GM18867 (cell line): ENCODE measurements around the gene CDKN2B-AS1.
A peak's percentile ranks its signal among the peaks of the same experiment; 100 is the strongest.

ENCODE experiments used
- ATAC-seq: cut with Tn5 transposase; IDR thresholded peaks from one replicate; pipeline ENCODE4 v1.9.1; 2021; ENCODE audit warnings: mild to moderate bottlenecking, moderate library complexity; ENCODE audit not compliant: unreplicated experiment

The CDKN2B-AS1 gene

DNA sequence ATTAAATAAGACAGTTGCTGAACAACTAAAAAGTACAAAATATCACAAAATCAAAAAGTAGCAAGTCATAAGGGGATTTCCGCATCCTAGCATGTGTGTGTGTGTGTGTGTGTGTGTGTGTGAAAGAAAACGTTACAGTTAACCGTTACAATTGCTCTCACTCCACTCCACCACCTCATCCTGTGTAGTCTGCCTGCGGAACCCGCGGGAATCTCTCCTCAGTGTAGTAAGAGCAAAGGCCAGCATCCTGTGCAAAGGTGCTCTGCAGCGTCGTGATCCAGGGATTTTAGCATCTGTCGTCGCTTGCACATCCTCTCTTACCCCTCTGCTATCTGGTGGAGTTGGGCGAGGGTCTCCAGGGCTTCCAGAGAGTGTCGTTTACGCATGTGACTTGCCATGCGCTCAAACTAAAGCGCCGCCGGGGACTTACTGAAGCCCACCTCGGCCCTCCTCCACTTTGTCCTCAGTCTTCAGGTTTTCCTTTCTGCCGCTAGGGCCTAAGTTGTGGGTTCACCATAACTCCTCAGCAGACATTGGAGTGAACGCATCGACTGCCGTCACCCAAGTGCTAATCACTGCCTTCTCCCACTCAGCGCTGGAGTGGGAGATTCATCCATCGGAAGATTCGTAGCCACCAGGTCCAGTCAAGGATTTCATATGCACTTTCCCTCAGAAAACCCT lies 10.6 kb downstream of the CDKN2B-AS1 start:
- no peak for ATAC-seq

DNA sequence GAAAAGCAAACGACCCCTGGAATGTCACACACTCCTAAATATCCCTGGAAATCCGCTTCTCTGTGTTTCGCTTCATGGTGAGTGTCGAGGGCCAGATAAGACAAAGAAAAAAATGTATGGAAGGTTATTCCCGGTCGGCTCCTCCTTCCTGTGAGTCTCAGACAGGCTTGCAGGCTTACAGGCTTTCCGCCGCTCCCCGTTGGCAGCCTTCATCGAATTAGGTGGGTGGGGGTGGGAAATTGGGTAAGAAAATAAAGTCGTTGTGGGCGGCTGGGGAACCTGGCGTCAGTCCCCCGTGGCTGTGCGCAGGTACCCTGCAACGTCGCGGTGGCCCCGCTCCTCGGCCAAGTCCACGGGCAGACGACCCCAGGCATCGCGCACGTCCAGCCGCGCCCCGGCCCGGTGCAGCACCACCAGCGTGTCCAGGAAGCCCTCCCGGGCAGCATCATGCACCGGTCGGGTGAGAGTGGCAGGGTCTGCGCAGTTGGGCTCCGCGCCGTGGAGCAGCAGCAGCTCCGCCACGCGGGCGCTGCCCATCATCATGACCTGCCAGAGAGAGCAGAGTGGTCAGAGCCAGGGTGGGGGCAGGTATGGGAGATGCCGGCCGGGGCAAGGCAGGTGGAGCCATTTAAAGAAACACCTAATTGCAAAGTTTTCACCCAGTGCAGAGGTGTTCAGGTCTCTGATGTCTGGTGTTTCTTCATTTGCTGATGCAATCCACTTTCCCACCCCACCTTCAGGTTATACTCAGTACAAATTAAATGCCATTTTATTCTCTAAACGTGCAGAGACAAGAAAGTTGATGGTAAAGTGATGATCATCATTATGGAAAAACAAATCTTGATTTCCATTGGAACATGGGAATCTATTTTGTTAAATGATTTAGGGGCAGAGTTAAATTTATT lies 11.4 kb downstream of the CDKN2B-AS1 start:
- no peak for ATAC-seq

DNA sequence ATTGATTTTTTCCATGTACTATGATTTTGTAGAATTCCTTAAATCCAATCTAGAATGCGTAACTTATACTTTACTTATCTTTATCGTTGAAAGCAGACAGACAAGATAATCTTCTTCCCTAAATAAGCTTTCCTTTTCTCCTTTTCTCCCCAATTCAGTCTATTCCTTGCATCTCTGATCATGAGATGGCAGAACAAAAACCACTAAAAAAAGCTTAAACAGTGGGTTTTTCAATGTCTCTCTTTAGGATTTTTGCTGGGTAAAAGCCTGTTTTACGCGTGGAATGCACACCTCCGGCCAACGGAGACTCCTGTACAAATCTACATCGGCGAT lies 13.8 kb downstream of the CDKN2B-AS1 start:
- ATAC-seq: no peak

DNA sequence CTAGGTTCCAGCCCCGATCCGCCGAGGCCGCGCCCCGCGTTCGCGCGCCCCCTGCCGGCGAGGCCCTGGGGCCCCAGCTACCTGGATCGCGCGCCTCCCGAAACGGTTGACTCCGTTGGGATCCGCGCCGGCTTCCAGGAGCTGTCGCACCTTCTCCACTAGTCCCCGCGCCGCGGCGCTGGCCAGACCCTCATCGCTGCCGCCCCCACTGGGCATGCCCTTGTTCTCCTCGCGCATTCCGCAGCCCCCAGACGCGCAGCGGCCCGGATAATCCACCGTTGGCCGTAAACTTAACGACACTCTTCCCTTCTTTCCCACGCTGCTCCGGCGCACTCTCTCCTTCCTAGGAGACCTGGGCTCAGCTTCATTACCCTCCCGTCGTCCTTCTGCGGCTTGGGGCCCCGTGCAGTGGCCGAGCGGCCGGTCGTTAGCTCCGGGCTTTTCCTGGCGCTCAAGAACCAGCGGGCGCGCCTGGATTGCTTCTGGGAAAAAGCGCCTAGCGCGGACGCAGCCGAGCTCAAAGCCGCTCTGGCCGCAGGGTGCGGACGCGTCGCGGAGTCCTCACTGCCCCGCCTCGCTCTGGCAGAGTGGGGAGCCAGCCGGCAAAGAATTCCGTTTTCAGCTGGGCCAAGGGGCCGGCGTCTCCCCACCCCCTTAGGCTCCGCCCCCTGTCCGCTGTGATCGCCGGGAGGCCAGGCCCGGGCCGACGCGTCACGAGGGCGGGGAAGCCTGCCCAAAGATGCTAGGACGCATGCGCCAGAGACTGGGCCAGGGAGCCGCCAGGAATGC lies 14.3 kb downstream of the CDKN2B-AS1 start, which contains the start of gene CDKN2B:
Gene CDKN2B, minus strand, starts transcription at position 589 of the 789 bp plus-strand sequence. Its CDS starts 352 bp downstream, at position 237.
- peak; percentile 95 for ATAC-seq

DNA sequence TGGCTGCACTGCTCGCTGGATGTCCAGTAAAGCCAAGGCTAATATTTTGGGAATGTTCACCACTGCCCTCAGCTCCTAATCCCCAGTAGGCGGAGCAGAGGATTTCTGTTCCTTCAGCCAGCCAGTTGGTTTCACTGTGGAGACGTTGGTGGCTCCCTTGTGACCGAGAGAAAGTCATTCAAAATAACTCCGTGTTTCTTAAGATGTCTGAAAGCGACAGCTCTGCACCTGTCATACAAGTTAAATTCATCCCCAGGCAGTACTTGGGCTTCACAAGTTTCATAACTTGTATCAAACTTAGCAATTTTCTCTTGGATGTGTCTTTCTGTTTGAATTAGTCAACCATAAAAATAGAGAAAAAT lies 14.9 kb downstream of the CDKN2B-AS1 start:
- ATAC-seq: peak; percentile 59

DNA sequence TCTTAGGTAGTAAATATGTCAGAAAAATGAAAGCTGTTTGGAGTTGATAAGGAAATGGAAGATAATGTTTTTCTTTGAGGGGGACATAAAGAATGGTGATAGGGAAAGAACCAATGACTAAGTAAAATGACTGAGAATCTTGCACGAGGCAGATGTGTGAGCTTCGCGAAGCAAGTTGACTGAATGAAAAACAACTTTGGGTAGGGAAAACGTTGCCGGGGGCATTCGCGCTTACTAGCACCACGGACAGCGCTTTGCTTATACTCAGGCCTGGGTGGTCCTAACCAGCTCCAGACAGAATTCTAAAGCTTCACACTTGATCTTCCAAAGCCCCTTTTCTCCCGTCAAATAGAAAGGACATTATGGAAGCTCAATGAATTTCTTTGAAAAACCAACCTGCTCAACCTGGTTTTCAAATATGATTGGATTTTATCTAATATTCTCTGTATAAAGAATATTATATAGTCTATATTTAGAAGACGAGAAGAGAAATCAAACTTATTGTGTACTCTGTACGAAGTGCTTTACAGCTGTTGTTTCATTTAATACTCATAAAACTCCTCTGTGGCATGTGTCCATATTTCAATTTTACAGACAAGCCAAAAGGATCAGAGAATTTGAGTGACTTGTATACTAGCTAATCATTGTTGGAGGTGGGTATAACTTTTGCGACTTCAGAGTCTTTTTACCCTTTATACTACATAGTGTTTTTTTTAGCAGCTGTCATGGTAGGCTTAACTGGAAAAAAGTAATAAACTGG lies 16.5 kb downstream of the CDKN2B-AS1 start:
- ATAC-seq: no peak

DNA sequence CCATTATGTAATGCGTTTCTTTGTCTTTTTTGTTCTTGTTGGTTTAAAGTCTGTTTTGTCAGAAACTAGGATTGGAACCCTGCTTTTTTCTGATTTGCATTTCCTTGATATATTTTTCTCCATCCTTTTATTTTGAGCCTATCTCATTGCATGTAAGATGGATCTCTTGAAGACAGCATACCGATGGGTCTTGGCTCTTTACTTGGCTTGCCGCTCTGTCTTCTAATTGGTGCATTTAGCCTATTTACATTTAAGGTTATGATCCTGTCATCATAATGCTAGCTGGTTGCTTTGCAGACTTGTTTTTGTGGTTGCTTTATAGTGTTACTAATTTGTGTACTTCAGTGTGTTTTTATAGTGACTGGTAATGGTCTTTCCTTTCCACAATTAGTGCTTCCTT lies 27.8 kb downstream of the CDKN2B-AS1 start:
- no peak for ATAC-seq

DNA sequence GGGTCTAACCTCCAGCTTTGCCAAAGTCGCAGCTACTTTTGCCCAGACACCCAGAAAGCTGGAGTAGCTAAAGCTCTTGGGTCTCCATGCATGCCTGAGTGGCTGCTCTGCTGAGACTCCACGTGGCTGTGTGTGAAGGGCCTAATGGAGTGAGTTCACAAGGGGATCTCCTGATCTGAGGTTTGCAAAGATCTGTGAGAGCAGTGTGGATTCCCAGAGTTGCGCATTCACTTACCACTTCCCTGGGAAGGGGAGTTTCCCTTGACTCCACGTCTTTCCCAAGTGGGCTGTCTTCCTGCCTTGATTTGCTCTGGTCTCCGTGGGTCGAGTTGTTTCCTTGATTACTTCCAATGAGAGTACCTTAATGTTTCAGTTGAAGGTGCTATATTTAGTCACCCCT lies 32.1 kb downstream of the CDKN2B-AS1 start:
- no peak for ATAC-seq

DNA sequence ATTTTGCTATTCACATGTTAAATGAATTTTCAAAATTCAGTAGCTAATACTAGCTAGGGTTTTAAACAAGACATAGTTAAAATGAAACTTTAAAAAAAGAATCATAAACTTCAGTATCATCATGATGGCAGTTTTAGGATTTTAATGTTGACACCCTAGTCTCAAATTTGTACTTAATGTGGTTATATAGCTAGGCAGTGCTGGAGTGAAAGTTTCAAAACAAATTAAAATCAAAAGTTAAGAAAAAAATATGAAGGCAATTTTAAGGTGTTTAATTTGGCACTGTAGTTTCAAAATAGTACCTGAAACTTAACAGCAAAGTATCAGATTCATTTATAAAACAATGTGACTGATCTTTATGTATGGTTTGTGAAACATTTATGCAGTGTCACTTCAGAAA lies 33.8 kb downstream of the CDKN2B-AS1 start:
- ATAC-seq: no peak

DNA sequence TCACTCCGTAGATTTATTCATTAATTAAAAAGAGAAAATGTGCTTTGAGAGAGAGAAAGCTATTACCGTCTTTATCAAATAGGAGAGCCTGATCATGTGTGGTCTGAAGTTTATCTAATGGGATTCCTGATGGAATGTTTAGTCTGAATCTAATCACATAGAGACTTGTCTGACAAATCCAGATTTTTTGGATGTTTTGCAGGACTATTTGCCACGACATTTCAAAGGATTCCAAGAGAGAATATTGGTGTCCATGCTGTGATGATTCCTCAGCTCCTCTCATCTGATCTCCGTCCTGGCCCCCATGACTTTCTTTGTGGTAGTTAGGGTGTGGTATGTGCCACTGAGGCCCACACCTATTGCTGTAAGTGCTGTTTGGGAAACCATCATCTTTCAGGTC lies 34.6 kb downstream of the CDKN2B-AS1 start:
- no peak for ATAC-seq

DNA sequence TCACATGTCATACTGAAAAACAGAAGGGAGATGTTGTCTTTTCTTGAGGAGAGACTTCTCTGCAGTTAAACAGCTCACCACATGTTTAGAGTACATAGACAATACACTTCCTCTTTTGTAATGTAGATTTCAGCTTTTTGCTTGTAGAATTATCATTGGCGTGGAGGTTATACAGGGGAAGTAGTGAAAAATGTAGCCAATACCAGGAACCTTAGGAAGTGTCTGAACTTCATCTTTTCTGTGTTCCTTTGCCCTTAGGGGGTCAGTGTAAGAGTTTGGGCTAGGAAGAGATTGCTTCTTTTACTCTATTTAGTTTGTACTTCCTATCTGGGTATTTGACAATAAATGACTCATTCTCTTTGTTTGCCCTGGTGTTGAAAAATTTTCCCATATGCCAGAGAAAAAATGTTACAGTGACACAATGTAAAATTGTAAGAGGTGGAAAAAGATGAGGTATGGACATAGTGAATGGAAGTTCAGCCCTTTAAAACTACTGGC lies 35.6 kb downstream of the CDKN2B-AS1 start:
- ATAC-seq: peak; percentile 81

DNA sequence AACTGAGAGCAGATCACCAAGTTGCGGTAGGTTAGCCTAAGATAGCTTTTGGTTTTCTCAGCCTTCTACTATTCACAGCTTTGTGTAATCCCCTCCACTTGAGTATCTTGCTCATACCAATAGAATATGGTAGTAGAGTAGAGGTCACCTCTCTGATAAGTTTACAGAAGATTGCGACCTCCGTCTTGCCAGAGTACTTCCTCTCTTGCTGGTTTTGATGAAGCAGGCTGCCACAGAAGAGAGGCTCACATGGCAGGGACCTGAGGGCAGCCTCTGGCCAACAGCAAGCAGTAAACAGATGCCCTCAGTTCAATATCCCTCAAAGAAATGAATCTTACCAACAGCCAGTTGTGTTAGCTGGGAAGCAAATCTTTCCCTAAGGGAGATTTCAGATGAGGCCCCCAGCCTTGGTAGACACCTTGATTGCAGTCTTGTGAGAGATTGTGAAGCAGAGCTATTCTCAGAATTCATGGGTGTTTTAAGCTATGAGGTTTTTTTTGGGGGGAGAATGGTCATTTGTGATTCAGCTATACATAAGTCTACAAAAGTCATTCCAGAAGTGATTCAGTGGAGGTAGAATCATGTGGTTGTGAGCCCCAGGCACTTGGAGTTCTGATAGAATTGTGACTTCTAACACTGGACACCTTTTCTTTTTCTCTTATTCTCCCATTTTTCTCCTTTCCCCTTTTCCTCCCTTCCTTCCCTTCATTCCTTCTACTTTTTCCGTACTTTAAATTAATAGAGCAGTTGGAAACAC lies 37.2 kb downstream of the CDKN2B-AS1 start:
- ATAC-seq: no peak

DNA sequence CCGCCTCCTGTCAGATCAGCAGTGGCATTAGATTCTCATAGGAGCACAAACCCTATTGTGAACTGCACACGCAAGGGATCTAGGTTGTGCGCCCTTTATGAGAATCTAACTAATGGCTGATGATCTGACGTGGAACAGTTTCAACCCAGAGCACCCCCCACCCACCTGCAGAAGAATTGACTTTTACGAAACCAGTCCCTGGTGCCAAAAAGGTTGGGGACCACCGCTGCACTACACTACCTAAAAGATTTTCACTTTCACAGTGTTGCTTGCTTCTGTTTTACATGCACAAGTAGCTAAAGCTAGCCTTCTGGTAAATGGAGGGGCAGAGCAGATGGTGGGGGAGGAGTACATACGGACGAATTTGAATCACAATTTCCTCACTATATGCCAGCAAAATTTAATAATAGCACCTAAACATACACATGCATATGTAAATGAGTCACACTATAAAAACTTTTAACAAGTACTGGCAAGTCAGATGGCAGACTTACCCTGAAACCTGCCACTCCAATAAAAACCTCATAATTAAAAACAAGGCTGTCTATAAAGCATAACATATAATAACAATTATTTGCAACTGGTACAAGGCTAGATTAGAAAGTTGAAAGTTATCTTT lies 38.5 kb downstream of the CDKN2B-AS1 start:
- no peak for ATAC-seq

DNA sequence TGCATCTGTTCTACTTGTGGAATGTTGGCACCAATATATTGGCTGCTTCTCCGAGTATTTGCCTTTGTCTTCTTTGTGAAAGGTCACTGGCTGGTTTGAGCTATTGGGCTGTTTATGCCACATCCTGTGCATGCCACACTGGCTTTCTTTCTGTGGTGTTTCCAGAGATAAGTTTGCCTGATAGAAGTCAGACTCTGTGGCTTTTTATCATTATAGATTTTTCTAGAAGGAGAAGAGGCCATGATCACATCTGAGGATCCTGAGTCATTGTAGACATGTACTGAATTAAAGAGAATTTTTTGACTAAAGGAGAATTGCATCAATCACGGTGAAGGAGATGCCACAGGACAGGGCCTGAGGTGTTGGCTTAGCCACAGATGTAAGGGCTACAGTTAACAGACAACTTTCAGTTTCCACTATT lies 41.0 kb downstream of the CDKN2B-AS1 start:
- no peak for ATAC-seq

DNA sequence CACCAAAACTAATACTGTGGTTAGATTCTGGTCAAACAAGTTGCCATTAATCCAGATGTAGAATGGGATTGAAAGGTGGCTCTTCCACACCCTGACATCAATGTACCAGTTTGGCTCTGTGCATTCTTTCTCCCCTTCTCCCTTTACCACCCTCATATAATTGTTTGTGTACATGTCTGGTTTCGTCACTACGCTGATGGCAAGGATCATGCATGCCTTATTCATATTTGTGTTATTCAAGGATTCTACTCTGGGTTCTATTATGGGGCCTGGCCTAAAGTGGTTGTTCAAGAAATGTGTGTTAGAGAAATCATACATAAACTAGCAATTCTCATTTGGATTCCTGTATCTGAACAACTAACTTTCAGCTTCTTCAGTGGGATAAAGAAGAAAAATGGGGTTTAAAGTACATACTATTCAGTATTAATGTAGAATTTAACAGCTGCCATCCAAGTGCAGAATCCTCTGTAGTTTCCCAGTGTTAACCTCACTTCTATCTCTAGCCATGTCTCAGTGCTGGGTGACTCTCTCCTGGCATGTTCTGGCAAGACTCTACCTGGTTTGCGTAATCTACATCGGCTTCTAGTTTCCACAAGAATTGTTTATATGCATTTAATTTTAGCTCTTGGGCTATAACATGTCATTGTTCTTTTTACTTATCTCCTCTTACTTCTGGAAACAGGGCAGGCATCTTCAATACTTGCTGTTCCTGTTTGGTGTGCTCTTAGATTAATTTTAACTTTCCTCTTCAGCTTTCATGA lies 42.5 kb downstream of the CDKN2B-AS1 start:
- no peak for ATAC-seq

DNA sequence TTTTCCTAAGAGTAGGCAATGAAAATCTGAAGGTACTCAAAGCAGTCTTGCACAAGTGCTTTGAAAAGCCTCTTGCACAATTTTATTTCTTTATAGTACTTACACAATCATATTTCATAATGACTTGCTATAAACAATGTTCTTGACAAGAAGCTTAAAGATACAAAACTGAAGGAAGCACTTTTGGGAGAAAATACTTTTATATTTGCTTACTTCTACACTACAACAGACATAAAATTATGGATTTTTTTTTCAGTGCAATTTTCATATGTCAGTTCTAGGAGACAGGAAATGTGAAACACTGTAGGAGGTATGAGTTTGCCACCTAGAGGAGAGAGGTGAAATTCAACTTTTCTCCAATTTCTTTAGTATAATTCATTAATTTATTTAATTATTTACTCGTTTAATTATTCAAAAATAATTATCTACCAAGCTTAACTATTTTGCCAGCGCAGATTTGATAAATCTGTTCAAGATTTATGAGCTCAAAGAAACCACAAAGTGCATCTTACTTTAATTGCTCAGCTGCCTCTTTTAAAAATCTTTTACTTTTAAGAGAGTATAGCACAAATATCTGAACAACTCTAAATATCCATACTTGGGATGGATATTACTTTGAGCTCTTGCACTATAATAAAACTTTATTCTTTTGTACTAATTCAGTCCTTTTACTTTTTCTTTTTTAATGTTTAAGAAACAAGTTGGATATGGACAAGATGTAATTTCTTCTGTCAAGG lies 43.5 kb downstream of the CDKN2B-AS1 start:
- peak; percentile 59 for ATAC-seq

DNA sequence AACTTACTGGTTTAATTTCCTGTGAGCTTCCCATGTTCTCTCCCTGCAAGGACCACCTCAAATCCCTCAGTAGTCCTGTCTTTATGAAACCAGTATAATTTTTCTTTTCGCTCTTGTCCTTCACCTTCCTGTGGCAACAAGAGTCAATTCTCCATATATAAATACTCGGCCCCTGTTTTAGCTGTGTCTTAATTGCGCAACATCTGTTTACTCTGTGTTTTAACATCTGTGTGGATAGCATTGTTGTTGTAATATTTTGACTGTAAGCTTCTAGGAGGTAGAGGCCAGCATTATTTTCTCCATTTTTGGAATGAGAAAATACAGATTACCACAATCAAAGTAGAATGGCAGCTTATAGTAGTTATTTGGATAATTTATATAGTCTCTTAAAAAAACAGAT lies 44.7 kb downstream of the CDKN2B-AS1 start:
- ATAC-seq: no peak

DNA sequence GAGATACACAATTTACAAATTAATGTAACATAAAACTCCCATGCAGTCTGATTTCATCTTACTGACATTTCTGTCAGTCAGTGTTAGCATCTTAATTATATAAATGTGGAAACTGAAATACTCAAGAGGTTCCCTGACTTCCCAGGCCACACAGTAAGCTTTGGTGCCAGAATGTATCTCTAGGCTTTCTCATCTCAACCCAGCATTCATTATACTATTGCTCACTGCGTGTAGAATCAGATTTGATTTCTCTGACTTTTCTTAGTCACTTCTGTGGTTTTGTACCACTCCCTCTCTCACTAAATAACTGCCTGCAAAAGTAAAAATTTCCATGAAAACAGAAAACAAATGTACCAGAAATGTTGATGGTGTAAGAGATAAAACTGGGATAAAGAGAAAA lies 46.2 kb downstream of the CDKN2B-AS1 start:
- ATAC-seq: no peak
